Activated CD8-positive, alpha-beta memory T cell treated with anti-CD3 and anti-CD28 coated beads for 36 hours (primary cell): ENCODE results near the gene STARD13. TPM values are rescaled to one million over a fixed set of nuclear protein-coding genes. Genes with fewer than 3 reads are reported as not detected.
"Not testable (repeated sequence)": the region's sequence is repeated elsewhere in the genome, so short reads cannot be mapped to it uniquely, and the experiment has no call there.

ENCODE experiments used
- CTCF ChIA-PET: fragments of 350-600 bp; sonication (Branson Sonifier 250); formaldehyde crosslinking; loops from one replicate; lab custom pipeline; 2021; ENCODE audit warnings: antibody characterized with exemption; lab: Charles Lee
- POLR2A ChIA-PET: fragments of 350-600 bp; sonication (Branson Sonifier 250); formaldehyde crosslinking; loops from one replicate; lab custom pipeline; 2021; ENCODE audit warnings: antibody characterized with exemption; lab: Charles Lee
- total RNA-seq, 2 experiments: library from RNA; stranded (reverse); gene quantifications; one replicate each; pipeline ENCODE4 v1.2.3, GENCODE V29; 2021

STARD13 gene
- total RNA-seq, 2 experiments from 2014 or later = 0.19 to 0.23 TPM

DNA sequence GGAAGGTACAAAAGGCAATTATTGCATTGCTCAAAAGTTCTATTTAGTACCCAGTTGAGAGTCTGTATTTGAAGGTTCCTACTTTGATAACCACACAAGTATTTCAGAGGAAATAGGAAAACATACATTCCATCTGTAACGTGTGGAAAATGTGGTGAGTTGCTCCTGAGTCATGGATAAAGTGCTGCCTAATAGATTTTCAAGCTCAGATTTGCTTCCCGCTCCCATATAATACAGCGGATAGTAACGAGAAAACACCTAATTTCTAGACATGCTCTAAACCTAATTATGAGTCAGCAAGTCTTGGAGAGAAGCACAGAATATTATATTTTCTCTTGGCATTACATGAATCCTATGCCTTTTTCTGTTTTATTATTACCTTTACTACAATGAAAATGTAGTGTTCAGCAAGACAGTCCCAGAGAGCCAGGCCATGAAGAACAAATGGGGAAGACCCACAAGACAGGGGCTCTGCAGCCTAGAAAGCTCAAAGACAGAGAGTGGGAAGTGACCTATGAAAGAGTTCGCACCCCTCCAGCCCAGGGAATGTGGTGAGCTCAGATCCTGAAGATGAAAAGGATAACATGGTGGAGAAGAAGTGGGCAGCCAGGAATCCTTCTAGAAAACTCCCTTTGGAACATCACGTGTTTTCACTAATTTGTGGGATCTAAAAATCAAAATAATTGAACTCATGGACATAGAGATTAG is 116.1 kb downstream of the STARD13 start:
- ChIA-PET CTCF (no interaction called here), POLR2A (no interaction called here)

DNA sequence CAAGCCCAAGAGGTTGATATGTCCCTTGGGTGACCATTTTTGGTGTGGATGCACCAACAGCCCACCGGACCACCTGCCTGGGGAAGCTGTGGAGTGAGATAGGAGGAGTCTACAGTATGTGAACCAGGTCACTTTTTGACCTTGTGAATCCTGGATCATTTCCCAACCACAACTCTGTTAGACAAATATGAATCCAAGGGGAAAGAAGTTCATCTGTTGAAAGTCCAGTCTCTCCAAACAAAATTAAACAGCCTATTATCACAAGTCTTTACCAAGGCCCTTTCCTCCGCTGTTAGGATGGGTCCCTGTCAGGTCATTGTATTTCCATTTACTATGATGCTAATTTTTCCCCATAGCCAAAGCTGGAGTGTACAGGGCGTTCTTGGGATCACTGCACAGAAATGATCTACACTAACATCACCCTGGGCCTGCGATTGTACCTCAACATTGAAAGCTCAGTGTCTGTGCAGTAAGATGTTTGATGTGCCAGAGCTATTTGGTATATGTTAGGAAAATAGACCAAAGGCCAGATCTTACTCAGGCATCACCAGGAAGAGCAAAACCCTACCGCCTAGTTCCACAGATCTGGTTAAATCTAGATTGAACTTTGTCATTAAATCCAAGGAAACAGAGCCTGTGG is 117.1 kb downstream of the STARD13 start:
- ChIA-PET POLR2A (no interaction called here), CTCF (no interaction called here)

DNA sequence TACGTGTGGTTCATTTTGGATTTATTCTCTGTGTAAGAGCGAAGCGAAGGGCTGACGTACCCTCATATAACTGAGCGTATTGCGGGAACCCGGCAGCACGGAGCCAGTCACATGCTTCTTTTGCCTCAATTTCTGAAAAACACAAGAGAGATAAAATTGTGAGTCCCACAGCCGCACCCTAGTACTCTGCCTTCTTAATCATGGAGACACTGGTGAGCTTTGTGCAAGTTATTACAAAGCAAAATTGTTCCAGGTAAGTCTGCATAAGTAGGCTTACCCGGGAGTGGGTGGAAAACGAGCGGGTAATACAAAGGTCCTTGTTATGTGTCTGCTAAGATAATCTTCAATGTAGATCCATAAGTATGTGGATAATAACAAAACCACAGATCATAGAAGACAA is 118.1 kb downstream of the STARD13 start:
- ChIA-PET POLR2A (no interaction called here), CTCF (no interaction called here)

DNA sequence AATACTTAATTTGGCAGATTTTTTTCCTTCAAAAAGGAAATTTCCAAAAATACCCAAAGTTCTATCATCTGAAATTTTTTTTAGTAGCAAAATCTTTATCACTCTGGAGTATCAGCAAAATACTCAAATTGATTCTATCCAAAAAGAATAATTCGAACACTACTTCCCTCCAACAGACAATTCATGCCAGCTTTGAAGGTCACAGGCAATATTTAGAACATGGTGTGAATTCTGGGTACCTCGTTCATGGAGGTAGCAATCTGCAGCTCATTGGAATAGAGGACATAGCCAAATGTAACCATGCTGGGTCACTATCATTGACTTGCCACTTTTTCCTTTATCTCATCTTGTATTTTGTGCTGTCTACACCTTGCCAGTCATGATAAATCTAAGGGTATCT is 119.8 kb downstream of the STARD13 start:
- CTCF ChIA-PET = no interaction called here
- POLR2A ChIA-PET = no interaction called here

DNA sequence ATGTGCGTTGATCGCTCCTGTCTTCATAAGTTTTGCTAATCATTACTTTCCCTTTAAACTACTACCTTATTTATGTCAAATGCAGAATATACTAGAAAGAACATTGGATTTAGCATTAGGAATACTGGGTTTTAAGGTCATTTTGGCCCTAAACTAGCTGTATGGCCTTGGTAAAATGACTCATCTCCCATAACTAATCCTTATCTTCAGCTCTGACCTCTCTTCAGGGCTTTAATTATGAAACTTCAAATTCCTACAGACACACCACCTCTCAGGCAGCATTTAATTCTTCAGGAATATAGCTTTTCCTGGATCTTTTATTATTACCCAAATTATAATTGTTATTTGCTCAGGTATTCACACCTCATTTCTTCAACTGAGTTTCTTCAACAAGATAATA is 121.2 kb downstream of the STARD13 start:
- CTCF ChIA-PET = no interaction called here
- POLR2A ChIA-PET = no interaction called here

DNA sequence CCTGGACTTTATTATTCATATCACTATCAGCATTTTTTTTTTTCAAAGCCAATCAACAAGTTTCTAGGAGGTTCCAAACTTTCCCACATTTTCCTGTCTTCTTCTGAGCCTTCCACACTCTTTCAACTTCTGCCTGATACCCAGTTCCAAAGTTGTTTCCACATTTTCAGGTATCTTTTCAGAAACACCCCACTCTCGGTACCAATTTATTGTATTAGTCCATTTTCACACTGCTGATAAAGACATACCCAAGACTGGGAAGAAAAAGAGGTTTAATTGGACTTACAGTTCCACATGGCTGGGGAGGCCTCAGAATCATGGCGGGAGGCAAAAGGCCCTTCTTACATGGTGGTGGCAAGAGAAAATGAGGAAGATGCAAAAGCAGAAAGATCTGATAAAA is 122.8 kb downstream of the STARD13 start:
- CTCF ChIA-PET, POLR2A ChIA-PET: not testable (repeated sequence)

DNA sequence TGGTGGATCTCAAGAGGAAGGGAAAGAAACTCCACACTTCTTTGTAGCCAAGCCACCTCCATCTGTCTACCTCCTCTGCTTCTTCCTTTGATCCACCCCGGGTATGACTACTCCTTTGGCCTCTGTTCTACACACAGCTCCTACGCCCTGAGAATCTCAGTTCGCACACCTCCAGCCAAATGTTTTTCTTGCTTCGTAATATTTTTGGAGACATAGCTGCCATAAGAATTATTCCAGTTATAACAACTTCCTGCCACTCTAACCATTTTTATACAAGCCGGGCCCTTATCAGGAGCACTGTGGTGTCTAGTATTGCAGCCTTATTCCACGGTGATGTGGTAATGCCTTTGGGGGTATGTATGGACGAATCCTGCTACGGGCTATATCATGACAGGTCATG is 126.7 kb downstream of the STARD13 start:
- POLR2A ChIA-PET = no interaction called here
- CTCF ChIA-PET = no interaction called here

DNA sequence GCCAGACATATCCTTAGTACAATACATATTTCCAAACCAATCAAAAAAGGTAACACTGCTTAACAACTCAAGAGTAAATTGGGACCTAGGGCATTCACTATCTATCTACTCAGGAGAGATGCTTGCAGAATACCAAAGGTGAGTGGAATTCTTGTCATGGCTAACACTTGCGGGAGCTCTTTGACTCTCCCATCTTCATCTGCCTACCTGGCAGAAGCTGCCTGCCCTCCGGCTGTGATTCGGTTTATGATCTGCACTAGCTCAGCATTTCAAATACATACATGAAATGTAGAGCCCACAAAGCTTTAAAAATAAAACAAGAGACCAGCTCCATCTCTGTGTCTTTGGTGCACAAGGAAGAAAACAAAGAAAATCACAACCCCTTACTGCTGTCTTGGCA is 127.3 kb downstream of the STARD13 start:
- ChIA-PET POLR2A (no interaction called here), CTCF (no interaction called here)

DNA sequence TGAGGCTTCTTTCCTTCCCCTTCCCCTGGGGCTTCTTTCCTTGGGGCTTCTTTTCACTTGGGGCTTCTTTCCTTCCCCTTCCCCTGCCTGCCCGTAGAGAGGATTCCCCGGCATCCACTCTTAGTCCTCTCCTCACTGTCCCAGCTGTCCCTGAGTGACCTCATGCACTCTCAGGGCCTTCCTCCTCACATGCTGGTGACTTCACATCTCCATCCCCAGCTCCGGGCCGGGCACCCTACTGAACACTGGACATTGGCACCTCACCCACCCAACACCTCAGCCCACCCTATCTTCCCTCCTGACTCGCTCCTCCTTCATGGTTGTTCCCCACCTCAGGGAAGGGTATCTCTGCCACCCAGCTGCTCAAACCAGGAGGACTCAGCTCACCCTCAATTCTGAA is 130.6 kb downstream of the STARD13 start:
- ChIA-PET POLR2A (no interaction called here), CTCF (no interaction called here)

DNA sequence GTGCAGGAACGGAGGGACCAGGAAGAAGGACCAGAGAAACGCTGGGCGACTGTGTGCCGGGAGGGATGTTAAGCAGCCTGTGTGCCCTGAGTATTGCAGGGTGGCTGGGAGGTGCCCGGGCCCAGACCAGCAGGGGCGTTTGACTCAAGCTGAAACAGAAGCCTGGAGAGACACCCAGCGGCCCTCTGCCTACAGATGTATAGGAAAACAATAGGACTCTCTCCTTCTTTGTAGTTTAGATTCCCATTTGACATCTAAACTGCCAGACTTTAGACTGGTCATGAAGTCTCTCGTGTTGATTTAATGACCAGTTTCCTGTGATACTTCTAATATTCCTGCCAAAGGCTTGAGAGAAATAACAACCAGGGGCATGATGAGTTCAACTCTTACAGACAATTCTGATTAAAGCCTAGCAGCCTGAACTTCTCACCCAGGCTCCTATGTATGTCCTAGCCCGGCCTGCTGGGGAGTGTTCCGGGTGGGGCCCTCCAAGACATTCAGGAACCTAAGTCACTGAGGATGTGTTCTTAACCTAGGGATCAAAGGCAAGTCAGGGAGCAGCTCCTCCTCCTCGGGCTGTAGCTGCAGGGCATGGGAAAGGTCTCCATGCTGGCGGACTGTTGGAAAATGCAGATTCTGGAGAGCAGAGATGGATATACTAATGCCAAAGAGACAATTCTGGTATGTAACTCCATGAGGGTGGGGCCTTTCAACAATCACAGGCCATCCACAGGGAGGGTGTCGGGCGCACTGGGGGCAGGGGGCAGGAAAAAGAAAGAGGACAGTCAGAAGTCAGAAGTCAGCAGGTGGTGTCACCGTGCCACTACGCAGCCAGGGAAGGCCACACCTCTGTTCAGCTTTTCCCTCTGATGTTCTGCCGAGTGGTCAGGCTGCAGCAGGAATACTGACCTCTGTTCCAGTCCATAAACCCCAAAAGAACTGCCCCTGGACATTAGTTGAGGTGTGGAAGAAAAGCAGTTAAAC is 131.8 kb downstream of the STARD13 start:
- CTCF ChIA-PET = no interaction called here
- POLR2A ChIA-PET = no interaction called here

DNA sequence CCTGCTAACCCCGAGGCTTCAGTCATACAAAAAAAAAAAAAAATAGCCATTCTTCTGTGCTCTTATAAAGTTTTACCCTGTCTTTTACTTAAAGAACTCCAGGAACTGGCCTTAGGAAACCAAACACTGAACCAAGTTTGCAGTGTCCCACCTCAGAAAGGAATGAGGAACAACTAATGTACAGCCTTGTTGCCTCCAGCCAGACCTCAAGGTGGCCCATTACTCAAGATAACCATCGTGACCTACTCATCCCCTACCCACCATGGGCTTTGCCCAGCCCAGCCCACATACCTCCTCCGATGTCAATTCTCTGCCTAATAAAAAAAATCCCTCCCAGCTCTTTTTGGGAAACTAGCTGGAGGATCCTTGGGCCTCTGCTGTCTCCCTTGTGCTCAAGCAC is 133.2 kb downstream of the STARD13 start:
- CTCF ChIA-PET = no interaction called here
- POLR2A ChIA-PET = no interaction called here

DNA sequence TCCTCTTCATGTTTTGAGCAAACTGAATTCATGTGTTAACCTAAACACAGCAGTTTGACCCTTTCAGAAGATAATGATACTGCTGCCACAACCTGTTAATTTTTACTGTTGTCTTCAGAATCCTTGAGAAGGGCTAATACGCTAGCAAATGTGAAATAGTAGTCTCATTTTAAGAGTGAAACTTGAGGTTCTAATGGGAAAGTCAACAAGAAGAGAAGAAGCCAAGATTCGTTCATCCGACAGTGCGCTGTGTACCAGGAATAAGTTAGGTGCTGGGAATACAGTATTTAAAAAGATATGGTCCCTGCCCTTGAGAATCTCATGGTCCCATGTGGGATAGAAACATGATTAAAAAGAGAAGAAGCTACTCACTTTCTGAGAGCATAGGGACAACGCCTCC is 134.9 kb downstream of the STARD13 start:
- POLR2A ChIA-PET = no interaction called here
- CTCF ChIA-PET = no interaction called here

DNA sequence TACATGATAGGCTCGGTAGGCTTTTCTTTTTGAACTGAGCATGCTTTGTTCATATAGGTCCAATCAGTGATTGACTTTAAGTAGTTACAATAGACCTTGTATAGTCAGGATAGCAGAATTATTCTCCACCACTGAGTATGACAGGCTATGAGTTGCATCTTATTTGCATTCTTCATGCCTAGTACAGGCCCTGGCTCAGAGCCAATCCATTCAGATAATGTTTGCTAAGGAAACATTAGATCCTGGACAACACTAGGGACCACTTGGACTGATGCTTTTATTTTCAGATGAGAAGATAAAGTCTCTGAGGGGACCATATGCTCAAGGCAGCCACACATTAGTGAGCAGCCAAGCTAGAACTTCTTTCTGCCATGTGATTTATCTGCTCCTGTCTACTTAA is 135.4 kb downstream of the STARD13 start:
- ChIA-PET CTCF (no interaction called here), POLR2A (no interaction called here)

DNA sequence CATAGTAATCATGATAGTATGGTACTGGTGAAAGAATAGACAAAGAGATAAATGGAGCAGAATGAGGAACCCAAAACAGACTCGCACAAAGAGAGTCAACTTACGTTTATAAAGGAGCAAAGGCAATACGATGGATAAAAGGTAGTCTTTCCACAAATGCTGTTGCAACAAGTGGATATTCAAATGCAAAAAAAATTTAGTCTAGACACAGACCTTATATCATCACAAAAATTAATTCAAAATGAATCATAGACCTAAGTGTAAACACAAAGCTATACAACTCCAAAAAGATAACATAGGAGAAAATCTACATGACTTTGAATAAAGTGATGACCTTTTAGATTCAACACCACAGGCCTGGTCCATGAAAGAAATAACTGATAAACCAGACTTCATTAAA is 137.7 kb downstream of the STARD13 start:
- ChIA-PET POLR2A (no interaction called here), CTCF (no interaction called here)

DNA sequence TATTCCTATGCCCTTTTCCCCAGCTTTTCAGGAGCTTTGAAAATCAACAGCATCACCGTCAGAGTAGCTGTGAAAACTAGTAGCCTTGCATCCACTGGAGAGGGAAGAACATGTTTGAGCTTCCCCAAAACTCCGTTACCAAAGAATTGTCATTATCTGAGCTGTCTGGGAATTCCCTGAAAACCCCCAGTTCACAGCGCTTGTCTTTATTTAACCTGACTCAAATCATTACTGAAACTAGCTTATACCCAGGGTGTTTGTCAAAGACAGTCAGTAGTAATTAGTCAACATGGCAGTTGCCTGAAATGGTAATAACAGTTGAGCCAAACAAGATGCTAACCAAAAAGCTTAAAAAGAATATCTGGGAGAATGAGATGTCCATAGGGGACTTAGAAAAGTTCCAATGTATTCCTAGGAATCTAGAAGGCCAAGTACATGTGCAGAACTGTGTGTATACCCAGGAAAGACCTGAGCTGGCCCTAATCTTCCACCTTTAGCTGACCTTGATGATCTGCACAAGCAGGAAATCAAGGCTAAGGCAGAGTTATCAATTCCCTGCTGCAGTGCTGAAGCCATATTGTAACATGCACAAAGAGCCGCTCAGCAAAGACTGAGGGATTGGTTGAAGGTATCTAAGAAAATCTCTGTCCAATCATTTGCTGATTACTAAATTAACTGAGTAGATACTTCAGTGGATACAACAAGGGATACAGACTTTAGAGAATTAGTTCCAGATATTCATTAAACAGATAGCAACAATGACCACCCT is 138.5 kb downstream of the STARD13 start:
- ChIA-PET CTCF (no interaction called here), POLR2A (no interaction called here)

DNA sequence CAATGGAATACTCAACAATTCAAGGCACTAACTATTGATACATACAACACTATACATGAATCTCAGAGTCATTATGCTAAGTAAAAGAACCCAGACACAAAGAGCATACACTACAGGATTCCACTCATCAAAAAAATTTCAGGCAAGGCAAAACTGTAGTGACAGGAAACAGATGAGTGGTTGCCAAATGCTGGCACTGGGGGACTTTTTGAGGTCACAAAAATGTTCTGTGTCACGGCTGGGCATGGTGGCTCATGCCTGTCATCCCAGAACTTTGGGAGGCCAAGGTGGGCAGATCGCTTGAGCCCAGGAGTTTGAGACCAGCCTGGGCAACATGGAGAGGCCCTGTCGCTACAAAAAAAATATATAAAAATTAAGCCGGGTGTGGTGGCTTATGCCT is 139.9 kb downstream of the STARD13 start:
- ChIA-PET CTCF (no interaction called here), POLR2A (no interaction called here)

DNA sequence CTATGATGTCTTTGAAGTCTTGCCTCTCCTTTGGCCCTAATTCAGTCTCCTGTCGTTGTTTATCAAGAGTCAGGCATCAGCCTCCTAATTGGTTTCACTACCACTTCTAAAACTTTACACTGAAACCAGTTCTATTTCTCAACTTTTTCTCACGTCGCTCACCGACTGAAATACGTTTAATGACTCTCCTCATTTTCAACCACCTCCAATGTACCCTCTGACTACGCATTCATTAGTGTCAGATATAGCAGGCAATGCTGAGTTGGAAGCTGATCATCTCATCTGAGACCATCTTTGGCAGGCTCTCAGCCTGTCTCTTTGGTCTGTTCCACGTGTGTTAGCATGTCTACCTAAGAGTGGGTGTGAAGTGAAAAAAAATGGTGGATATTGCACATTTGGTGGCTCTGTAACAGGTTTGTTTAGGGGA is 141.2 kb downstream of the STARD13 start:
- ChIA-PET POLR2A (interaction anchor here (0.5 kb wide), 1 partner anchor 399 kb away, joined by 3 read pairs; no protein-coding TSS in a partner anchor), CTCF (no interaction called here)

DNA sequence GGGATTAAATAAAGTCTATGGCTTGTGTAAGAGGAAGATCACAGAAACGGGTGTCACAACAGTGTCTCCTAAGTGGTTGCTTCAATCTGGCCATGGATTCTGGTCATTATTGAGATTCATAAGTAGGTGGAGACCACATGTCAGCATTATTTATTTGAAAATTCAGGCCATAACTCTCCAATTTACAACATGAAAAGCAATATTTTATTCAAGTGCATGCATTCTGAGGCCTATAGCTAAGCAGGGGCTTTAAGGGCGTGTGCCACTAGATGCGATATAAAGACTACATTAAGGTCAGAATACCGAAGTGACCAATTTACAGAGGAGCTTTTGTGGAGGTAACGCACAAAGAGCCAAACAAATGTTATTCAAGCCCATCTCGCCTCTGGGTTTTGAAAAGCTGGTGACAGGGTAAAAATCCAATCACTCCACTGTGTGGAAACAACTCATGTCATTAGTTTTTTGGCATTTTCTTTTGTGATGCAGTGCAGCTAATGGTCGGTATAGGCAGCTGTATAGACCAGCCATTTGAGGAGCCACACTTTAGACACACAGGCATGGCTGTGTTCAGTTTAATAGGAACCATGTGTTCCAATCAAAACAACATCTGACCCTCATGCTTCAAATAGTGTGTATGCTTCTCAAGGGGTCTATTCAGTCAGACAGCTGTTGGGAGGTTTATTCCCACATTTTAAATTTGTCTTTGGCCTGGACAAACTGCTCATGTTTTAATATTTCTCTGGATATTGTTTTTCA is 145.6 kb downstream of the STARD13 start:
- POLR2A ChIA-PET = no interaction called here

DNA sequence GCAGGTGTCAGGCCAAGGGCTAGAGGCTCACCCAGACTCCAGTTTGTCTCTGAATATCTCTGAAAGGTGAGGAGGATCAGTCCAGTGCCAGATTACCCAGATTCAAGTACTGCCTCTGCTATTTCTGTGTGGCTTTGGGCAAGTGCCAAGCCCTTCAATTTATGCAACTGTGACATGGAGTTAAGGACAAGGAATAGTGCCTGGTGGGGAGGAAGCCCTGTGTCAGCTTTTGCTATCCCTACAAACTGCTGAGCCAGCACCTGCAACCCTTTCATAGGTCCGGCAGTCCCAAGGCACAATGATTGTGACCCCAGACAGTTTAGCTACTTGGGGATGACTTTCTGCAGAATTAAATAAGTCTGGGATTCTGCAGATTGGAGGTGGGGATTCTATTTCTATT is 146.4 kb downstream of the STARD13 start:
- POLR2A ChIA-PET = no interaction called here
- CTCF ChIA-PET = no interaction called here

More for the DNA sequence above, 145.6 kb downstream of the STARD13 start:
- CTCF ChIA-PET = no interaction called here
